Mesenchymal stem cell (in vitro differentiated cells and primary cell): ENCODE measurements around the gene NUPR1.

Experiments used
- DNase-seq: peaks from one replicate; pipeline ENCODE4 v3.0.0-alpha.2; 2013
- H2AFZ ChIP-seq: one replicate; pipeline ENCODE4 v1.6.1; 2013; ENCODE audit warnings: low read depth, mild to moderate bottlenecking, control low read depth, inconsistent platforms, low read length, moderate library complexity
- H2AK5ac ChIP-seq: 2 replicates; pipeline ENCODE4 v1.6.1; 2013; ENCODE audit warnings: low read length, moderate library complexity, mild to moderate bottlenecking, inconsistent platforms; ENCODE audit not compliant: severe bottlenecking
- H2BK120ac ChIP-seq: one replicate; pipeline ENCODE4 v1.6.1; 2013; ENCODE audit warnings: low read depth, mild to moderate bottlenecking, inconsistent platforms, low read length, moderate library complexity
- H2BK12ac ChIP-seq, 2 experiments: one replicate each; pipeline ENCODE4 v1.6.1; 2013; ENCODE audit warnings: inconsistent platforms in 2 of 2, low read length in 2 of 2, mild to moderate bottlenecking in 2 of 2, moderate library complexity in 2 of 2, control low read depth in 1 of 2
- H2BK15ac ChIP-seq: one replicate; pipeline ENCODE4 v1.6.1; 2013; ENCODE audit warnings: mild to moderate bottlenecking, low read depth, inconsistent platforms; ENCODE audit not compliant: poor library complexity, severe bottlenecking
- H2BK5ac ChIP-seq: 2 replicates; pipeline ENCODE4 v1.6.1; 2013; ENCODE audit warnings: low read depth, mild to moderate bottlenecking, low read length, control low read depth, inconsistent platforms; ENCODE audit not compliant: poor library complexity, severe bottlenecking
- H3K14ac ChIP-seq, 2 experiments: one replicate each; pipeline ENCODE4 v1.6.1; 2013; ENCODE audit warnings: inconsistent platforms in 2 of 2, low read length in 2 of 2, control low read depth in 1 of 2, mild to moderate bottlenecking in 1 of 2, moderate library complexity in 1 of 2
- H3K18ac ChIP-seq, 2 experiments: one replicate each; pipeline ENCODE4 v1.6.1; 2013; ENCODE audit warnings: inconsistent platforms in 2 of 2, low read length in 2 of 2, control low read depth in 1 of 2, low read depth in 1 of 2, mild to moderate bottlenecking in 1 of 2
- H3K23ac ChIP-seq, 2 experiments: one replicate each; pipeline ENCODE4 v1.6.1; 2013; ENCODE audit warnings: inconsistent platforms in 2 of 2, low read length in 2 of 2, mild to moderate bottlenecking in 2 of 2, moderate library complexity in 2 of 2, control low read depth in 1 of 2
- H3K27ac ChIP-seq: 2 replicates; pipeline ENCODE4 v1.5.1; 2013; ENCODE audit warnings: mild to moderate bottlenecking, moderate library complexity, low read length, control low read depth, inconsistent platforms; ENCODE audit not compliant: poor library complexity, severe bottlenecking
- H3K27me3 ChIP-seq, 2 experiments: 2 replicates each; pipeline versions ENCODE4 v1.6.1 to v1.7.0; 2013; ENCODE audit warnings: low read length in 2 of 2, mild to moderate bottlenecking in 2 of 2, moderate library complexity in 2 of 2, control low read depth in 1 of 2, inconsistent platforms in 1 of 2; ENCODE audit not compliant: control insufficient read depth in 1 of 2, insufficient read depth in 1 of 2
- H3K36me3 ChIP-seq, 2 experiments: 2 replicates each; pipeline versions ENCODE4 v1.6.1 to v1.7.0; 2013; ENCODE audit warnings: low read length in 2 of 2, control low read depth in 1 of 2, inconsistent platforms in 1 of 2, low read depth in 1 of 2, mild to moderate bottlenecking in 1 of 2; ENCODE audit not compliant: insufficient read depth in 2 of 2, control insufficient read depth in 1 of 2
- H3K4ac ChIP-seq, 2 experiments: one replicate each; pipeline ENCODE4 v1.6.1; 2013; ENCODE audit warnings: inconsistent platforms in 2 of 2, low read length in 2 of 2, mild to moderate bottlenecking in 2 of 2, moderate library complexity in 2 of 2, control low read depth in 1 of 2, low read depth in 1 of 2
- H3K4me1 ChIP-seq: 2 replicates; pipeline ENCODE4 v1.6.1; 2013; ENCODE audit warnings: low read depth, low read length, control low read depth; ENCODE audit not compliant: control insufficient read depth, insufficient read depth
- H3K4me2 ChIP-seq: 2 replicates; pipeline ENCODE4 v1.6.1; 2013; ENCODE audit warnings: low read length, mild to moderate bottlenecking, inconsistent platforms; ENCODE audit not compliant: poor library complexity, severe bottlenecking
- H3K4me3 ChIP-seq, 2 experiments: 2 replicates each; pipeline versions ENCODE4 v1.5.1 to v1.7.0; 2013; ENCODE audit warnings: low read length in 2 of 2, mild to moderate bottlenecking in 2 of 2, control low read depth in 1 of 2, low read depth in 1 of 2; ENCODE audit not compliant: insufficient read depth in 1 of 2
- H3K79me1 ChIP-seq: replicated peaks from 2 replicates; pipeline ENCODE4 v1.6.1; 2013; ENCODE audit warnings: mild to moderate bottlenecking, control low read depth, low read length, inconsistent platforms; ENCODE audit not compliant: poor library complexity, severe bottlenecking
- H3K9ac ChIP-seq: 2 replicates; pipeline ENCODE4 v1.7.0; 2013; ENCODE audit warnings: mild to moderate bottlenecking, low read length, moderate library complexity
- H3K9me3 ChIP-seq: 2 replicates; pipeline ENCODE4 v1.7.0; 2013; ENCODE audit warnings: mild to moderate bottlenecking, low read length; ENCODE audit not compliant: control insufficient read depth
- H4K8ac ChIP-seq: one replicate; pipeline ENCODE4 v1.6.1; 2013; ENCODE audit warnings: inconsistent platforms, mild to moderate bottlenecking, low read length, moderate library complexity
- H4K91ac ChIP-seq: one replicate; pipeline ENCODE4 v1.6.1; 2013; ENCODE audit warnings: mild to moderate bottlenecking, low read length, inconsistent platforms
- WGBS: methylation state at CpG from one replicate; pipeline ENCODE4 v1.1.7; 2013; ENCODE audit warnings: mixed read lengths; 5-methylcytosine and 5-hydroxymethylcytosine counted together

Gene NUPR1

GRCh38 chr16:28580726-28581315 lies 42.0 kb upstream of the NUPR1 start:
- H3K4me2 ChIP-seq = no peak overlapping the region

GRCh38 chr16:28575446-28576109 lies 36.8 kb upstream of the NUPR1 start:
- H2BK15ac ChIP-seq = no peak overlapping the region
- no peak overlapping the region for H3K4ac ChIP-seq
- H3K27ac ChIP-seq = no peak overlapping the region
- no peak overlapping the region for H2AK5ac ChIP-seq
- no peak overlapping the region for H2BK12ac ChIP-seq
- peaks cover 20% of the 10 kb centered on the region for H3K79me1 ChIP-seq
- no peaks in the 10 kb centered on the region for H3K27me3 ChIP-seq
- H3K18ac ChIP-seq = no peak overlapping the region
- no peak overlapping the region for H2BK5ac ChIP-seq
- H3K23ac ChIP-seq = peak overlapping the region in 1 of 2 experiments; percentile 23
- no peaks in the 10 kb centered on the region for H3K9me3 ChIP-seq
- no peak overlapping the region for H4K91ac ChIP-seq
- no peak overlapping the region for H3K9ac ChIP-seq
- H2BK120ac ChIP-seq = no peak overlapping the region
- 98% methylated on average over 7 of the region's 8 CpGs for WGBS
- H3K4me3 ChIP-seq = no peak overlapping the region
- no peak overlapping the region for H3K4me2 ChIP-seq
- no peak for DNase-seq
- H3K4me1 ChIP-seq = peaks cover 6% of the 10 kb centered on the region
- no peak overlapping the region for H4K8ac ChIP-seq
- H2AFZ ChIP-seq = no peak overlapping the region
- H3K36me3 ChIP-seq = peaks cover 0 to 3% of the 10 kb centered on the region in 2 experiments
- no peak overlapping the region for H3K14ac ChIP-seq

More at GRCh38 chr16:28580726-28581315, 42.0 kb upstream of the NUPR1 start:
- no peaks in the 10 kb centered on the region for H3K27me3 ChIP-seq
- no peak overlapping the region for H4K91ac ChIP-seq
- no peak overlapping the region for H3K18ac ChIP-seq
- no peak overlapping the region for H2AFZ ChIP-seq
- no peak overlapping the region for H3K4ac ChIP-seq
- DNase-seq = no peak
- no peak overlapping the region for H4K8ac ChIP-seq
- H3K36me3 ChIP-seq = peaks cover 21 to 23% of the 10 kb centered on the region in 2 experiments
- H2AK5ac ChIP-seq = no peak overlapping the region
- WGBS = 96% methylated on average over 13 of the region's 15 CpGs
- no peak overlapping the region for H3K27ac ChIP-seq
- no peak overlapping the region for H3K9ac ChIP-seq
- no peak overlapping the region for H2BK120ac ChIP-seq
- H3K4me1 ChIP-seq = peaks cover 3% of the 10 kb centered on the region
- H3K9me3 ChIP-seq = no peaks in the 10 kb centered on the region
- no peak overlapping the region for H2BK5ac ChIP-seq
- H3K23ac ChIP-seq = no peak overlapping the region
- no peak overlapping the region for H2BK15ac ChIP-seq
- no peak overlapping the region for H3K14ac ChIP-seq
- peaks cover 8% of the 10 kb centered on the region for H3K79me1 ChIP-seq
- H2BK12ac ChIP-seq = no peak overlapping the region
- H3K4me3 ChIP-seq = no peak overlapping the region

GRCh38 chr16:28574925-28575324 lies 36.2 kb upstream of the NUPR1 start:
- H2BK15ac ChIP-seq = no peak overlapping the region

GRCh38 chr16:28573738-28574718 lies 35.3 kb upstream of the NUPR1 start:
- DNase-seq = no peak
- Histone ChIP-seq H3K18ac (no peak overlapping the region), H3K4me2 (no peak overlapping the region), H2BK15ac (no peak overlapping the region), H2AFZ (no peak overlapping the region), H3K23ac (no peak overlapping the region), H2BK5ac (no peak overlapping the region), H3K9ac (no peak overlapping the region), H2BK120ac (no peak overlapping the region), H3K9me3 (no peaks in the 10 kb centered on the region), H3K27me3 (no peaks in the 10 kb centered on the region), H4K8ac (no peak overlapping the region), H3K27ac (no peak overlapping the region), H3K79me1 (peaks cover 23% of the 10 kb centered on the region), H4K91ac (peak overlapping the region; percentile 52), H3K4me3 (no peak overlapping the region), H3K4me1 (peaks cover 6% of the 10 kb centered on the region), H2BK12ac (no peak overlapping the region), H3K4ac (no peak overlapping the region), H3K14ac (no peak overlapping the region), H3K36me3 (no peaks in the 10 kb centered on the region), H2AK5ac (no peak overlapping the region)
- 87% methylated on average over 17 of the region's 17 CpGs for WGBS

More at GRCh38 chr16:28574925-28575324, 36.2 kb upstream of the NUPR1 start:
- Histone ChIP-seq H2AFZ (no peak overlapping the region), H3K23ac (no peak overlapping the region), H3K27me3 (no peaks in the 10 kb centered on the region), H3K14ac (no peak overlapping the region), H3K4me3 (no peak overlapping the region), H3K9me3 (no peaks in the 10 kb centered on the region), H2AK5ac (no peak overlapping the region), H3K4me2 (no peak overlapping the region), H4K8ac (no peak overlapping the region), H3K9ac (no peak overlapping the region), H4K91ac (no peak overlapping the region), H2BK5ac (no peak overlapping the region), H3K4me1 (peaks cover 6% of the 10 kb centered on the region), H2BK12ac (no peak overlapping the region), H3K27ac (no peak overlapping the region), H3K4ac (no peak overlapping the region), H3K36me3 (no peaks in the 10 kb centered on the region), H2BK120ac (no peak overlapping the region), H3K18ac (no peak overlapping the region), H3K79me1 (peaks cover 19% of the 10 kb centered on the region)
- WGBS = 97% methylated on average over 2 of the region's 2 CpGs
- DNase-seq = no peak
